ENCODE data around the gene STAMBP.

DNA sequence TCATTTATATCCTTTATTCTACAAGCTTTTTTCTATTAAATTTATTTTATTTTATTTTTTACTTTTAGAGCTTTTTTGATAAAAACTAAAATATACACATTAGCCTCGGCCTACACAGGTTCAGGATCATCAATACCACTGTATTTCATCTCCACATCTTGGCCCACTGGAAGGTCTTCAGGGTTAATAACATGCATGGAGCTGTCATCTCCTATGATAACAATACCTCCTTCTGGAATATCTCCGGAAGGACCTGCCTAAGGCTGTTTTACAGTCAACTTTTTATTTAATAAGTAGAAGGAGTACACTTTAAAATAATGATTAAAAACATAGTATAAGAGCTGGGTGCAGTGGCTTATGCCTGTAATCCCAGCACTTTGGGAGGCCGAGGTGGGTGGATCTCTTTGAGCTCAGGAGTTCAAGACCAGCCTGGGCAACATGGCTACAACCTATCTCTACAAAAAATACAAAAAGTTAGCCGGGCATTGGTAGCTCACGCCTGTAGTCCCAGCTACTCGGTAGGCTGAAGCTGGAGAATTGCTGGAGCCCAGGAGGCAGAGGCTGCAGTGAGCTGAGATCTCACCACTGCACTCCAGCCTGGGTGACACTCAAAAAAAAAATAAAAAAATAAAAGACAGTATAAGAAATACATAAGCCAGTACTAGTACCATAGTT is 82.2 kb downstream of the STAMBP start:
- TF ChIP-seq CTCF (IDR thresholded peaks at IDR 0.05; ENCODE audit: insufficient read depth, low read length, poor library complexity, severe bottlenecking) (no peak), EZH2phosphoT487 (conservative IDR thresholded peaks at IDR 0.05; ENCODE audit: low read length) (no peak)

Data from SU-DHL-6 (cell line).